WTC11 (cell line): Measurements from ENCODE around the gene DDX28. TPM values are rescaled to one million over a fixed set of nuclear protein-coding genes. Genes with fewer than 3 reads are reported as not detected.

ENCODE experiments used
- ATAC-seq: fragments of 200-7000 bp; cut with Tn5 transposase; 2 replicates; pipeline ENCODE4 v1.10.0; 2021; ENCODE audit warnings: mild to moderate bottlenecking, moderate library complexity
- CTCF ChIA-PET: fragments of 300-600 bp; sonication (Branson Sonifier 250); formaldehyde crosslinking; loops from one replicate; lab custom pipeline; 2021; ENCODE audit warnings: antibody characterized with exemption; lab: Charles Lee
- POLR2A ChIA-PET: fragments of 350-600 bp; sonication (Branson Sonifier 250); formaldehyde crosslinking; loops from one replicate; lab custom pipeline; 2021; ENCODE audit warnings: antibody characterized with exemption; lab: Charles Lee
- DNase-seq: peaks from one replicate; pipeline ENCODE4 v3.0.0; 2021; ENCODE audit warnings: low spot score
- H3K27ac Mint-ChIP-seq: 2 replicates; pipeline ENCODE4 v1.8.0; 2021; ENCODE audit warnings: mixed read lengths
- H3K27me3 Mint-ChIP-seq: 2 replicates; pipeline ENCODE4 v1.8.0; 2021; ENCODE audit warnings: low read depth, mild to moderate bottlenecking, moderate library complexity, mixed read lengths
- H3K36me3 Mint-ChIP-seq: 2 replicates; pipeline ENCODE4 v1.8.0; 2021; ENCODE audit warnings: mixed read lengths
- H3K4me1 Mint-ChIP-seq: 2 replicates; pipeline ENCODE4 v1.8.0; 2022; ENCODE audit warnings: mixed read lengths
- H3K4me3 Mint-ChIP-seq: 2 replicates; pipeline ENCODE4 v1.8.0; 2021; ENCODE audit warnings: mild to moderate bottlenecking, moderate library complexity, mixed read lengths
- H3K9me3 Mint-ChIP-seq: 2 replicates; pipeline ENCODE4 v1.8.0; 2021; ENCODE audit warnings: mixed read lengths
- CREM ChIP-seq: sonication (generic); formaldehyde crosslinking; IDR thresholded peaks from 2 replicates; pipeline ENCODE4 v1.8.1; 2022; ENCODE audit warnings: mild to moderate bottlenecking, missing genetic modification reagents, moderate library complexity
- EMX1 ChIP-seq: fragments of 250-450 bp; sonication (Bioruptor Pico); IDR thresholded peaks from 2 replicates; pipeline ENCODE4 v1.8.0; 2021; ENCODE audit warnings: mild to moderate bottlenecking
- MXD4 ChIP-seq: fragments of 250-450 bp; sonication (Bioruptor Pico); IDR thresholded peaks from 2 replicates; pipeline ENCODE4 v1.8.0; 2021; ENCODE audit warnings: mild to moderate bottlenecking, moderate library complexity, borderline replicate concordance
- PRRX2 ChIP-seq: fragments of 250-450 bp; sonication (Bioruptor Pico); IDR thresholded peaks from 2 replicates; pipeline ENCODE4 v1.8.0; 2021; ENCODE audit warnings: mild to moderate bottlenecking
- SMAD4 ChIP-seq: sonication (generic); formaldehyde crosslinking; IDR thresholded peaks from 2 replicates; pipeline ENCODE4 v1.8.0; 2022; ENCODE audit warnings: mild to moderate bottlenecking, missing genetic modification reagents
- TCF7 ChIP-seq: sonication (generic); formaldehyde crosslinking; IDR thresholded peaks from 2 replicates; pipeline ENCODE4 v1.8.0; 2022; ENCODE audit warnings: mild to moderate bottlenecking, low read depth, missing genetic modification reagents, moderate library complexity
- ZNF121 ChIP-seq: sonication (generic); formaldehyde crosslinking; IDR thresholded peaks from 2 replicates; pipeline ENCODE4 v1.8.0; 2023; ENCODE audit warnings: missing genetic modification reagents
- ZNF219 ChIP-seq: sonication (generic); formaldehyde crosslinking; IDR thresholded peaks from 2 replicates; pipeline ENCODE4 v1.8.0; 2023; ENCODE audit warnings: missing genetic modification reagents, mild to moderate bottlenecking, borderline replicate concordance
- ZNF317 ChIP-seq: sonication (generic); formaldehyde crosslinking; IDR thresholded peaks from 2 replicates; pipeline ENCODE4 v1.8.1; 2023; ENCODE audit warnings: low read depth, mild to moderate bottlenecking, moderate library complexity, missing genetic modification reagents, borderline replicate concordance
- total RNA-seq: library from RNA; stranded (reverse); gene quantifications from 3 replicates; pipeline ENCODE4 v1.2.3, GENCODE V29; 2021
- TF ChIP-seq, protein P1 (sequence below): fragments of 250-450 bp; sonication (Bioruptor Pico); IDR thresholded peaks from 2 replicates; pipeline ENCODE4 v1.9.0; 2021; ENCODE audit warnings: moderate library complexity, mild to moderate bottlenecking, inconsistent platforms, borderline replicate concordance
- TF ChIP-seq, protein P2 (sequence below): sonication (generic); formaldehyde crosslinking; IDR thresholded peaks from 2 replicates; pipeline ENCODE4 v1.8.1; 2023; ENCODE audit warnings: mild to moderate bottlenecking, missing genetic modification reagents
- TF ChIP-seq, protein P3 (sequence below): sonication (generic); formaldehyde crosslinking; IDR thresholded peaks from 2 replicates; pipeline ENCODE4 v1.8.0; 2022; ENCODE audit warnings: mild to moderate bottlenecking, missing genetic modification reagents
- TF ChIP-seq, protein P4 (sequence below): fragments of 200-600 bp; IDR thresholded peaks from 2 replicates; pipeline ENCODE4 v1.8.0; 2022; ENCODE audit warnings: antibody characterized with exemption
- TF ChIP-seq, protein P5 (sequence below): sonication (generic); formaldehyde crosslinking; IDR thresholded peaks from 2 replicates; pipeline ENCODE4 v1.8.0; 2023; ENCODE audit warnings: missing genetic modification reagents, mild to moderate bottlenecking, borderline replicate concordance

Gene DDX28
- total RNA-seq, 1 experiment from 2014 or later: 15.2 TPM

DNA sequence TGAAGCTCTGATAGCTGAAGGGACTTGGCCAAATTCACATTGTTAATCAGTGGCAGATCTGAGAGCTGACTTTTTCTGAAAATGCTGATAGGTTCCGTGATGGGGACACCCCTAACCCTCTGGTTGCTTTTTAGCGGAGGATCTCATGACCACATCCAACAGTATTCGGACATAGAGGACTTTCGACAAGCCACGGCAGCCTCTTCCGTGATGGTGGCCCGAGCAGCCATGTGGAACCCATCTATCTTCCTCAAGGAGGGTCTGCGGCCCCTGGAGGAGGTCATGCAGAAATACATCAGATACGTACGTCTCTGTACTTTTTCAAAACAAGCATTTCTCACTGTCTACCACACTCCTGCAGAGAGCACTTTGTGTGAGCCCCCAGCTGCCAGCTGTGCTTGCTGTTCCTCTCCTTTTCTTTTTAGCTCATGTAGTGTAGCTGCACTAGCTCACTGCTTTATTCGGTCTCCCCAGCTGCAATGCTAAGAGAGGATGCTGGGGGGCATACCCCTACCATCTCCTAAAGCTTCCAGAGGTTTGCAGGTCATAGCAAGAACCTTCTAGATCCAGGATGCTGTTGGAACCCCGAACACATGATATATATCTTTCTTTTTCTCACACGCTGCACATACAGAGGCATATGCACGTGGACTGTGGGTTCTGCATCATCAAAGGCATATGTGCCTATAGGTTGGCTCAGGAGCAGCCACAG, 47.9 kb upstream of the DDX28 start:
- ATAC-seq: no peak
- H3K4me3 Mint-ChIP-seq: no peak overlapping the region
- no peak for TF ChIP-seq ZNF219
- TF ChIP-seq MXD4 (CRISPR knock-in tag): no peak
- TF ChIP-seq, protein P1, sequence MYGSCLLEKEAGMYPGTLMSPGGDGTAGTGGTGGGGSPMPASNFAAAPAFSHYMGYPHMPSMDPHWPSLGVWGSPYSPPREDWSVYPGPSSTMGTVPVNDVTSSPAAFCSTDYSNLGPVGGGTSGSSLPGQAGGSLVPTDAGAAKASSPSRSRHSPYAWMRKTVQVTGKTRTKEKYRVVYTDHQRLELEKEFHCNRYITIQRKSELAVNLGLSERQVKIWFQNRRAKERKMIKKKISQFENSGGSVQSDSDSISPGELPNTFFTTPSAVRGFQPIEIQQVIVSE (CRISPR knock-in tag): no peak
- TF ChIP-seq SMAD4 (CRISPR knock-in tag): no peak
- TF ChIP-seq, protein P2, sequence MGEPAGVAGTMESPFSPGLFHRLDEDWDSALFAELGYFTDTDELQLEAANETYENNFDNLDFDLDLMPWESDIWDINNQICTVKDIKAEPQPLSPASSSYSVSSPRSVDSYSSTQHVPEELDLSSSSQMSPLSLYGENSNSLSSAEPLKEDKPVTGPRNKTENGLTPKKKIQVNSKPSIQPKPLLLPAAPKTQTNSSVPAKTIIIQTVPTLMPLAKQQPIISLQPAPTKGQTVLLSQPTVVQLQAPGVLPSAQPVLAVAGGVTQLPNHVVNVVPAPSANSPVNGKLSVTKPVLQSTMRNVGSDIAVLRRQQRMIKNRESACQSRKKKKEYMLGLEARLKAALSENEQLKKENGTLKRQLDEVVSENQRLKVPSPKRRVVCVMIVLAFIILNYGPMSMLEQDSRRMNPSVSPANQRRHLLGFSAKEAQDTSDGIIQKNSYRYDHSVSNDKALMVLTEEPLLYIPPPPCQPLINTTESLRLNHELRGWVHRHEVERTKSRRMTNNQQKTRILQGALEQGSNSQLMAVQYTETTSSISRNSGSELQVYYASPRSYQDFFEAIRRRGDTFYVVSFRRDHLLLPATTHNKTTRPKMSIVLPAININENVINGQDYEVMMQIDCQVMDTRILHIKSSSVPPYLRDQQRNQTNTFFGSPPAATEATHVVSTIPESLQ (CRISPR knock-in tag): no peak
- TF ChIP-seq, protein P3, sequence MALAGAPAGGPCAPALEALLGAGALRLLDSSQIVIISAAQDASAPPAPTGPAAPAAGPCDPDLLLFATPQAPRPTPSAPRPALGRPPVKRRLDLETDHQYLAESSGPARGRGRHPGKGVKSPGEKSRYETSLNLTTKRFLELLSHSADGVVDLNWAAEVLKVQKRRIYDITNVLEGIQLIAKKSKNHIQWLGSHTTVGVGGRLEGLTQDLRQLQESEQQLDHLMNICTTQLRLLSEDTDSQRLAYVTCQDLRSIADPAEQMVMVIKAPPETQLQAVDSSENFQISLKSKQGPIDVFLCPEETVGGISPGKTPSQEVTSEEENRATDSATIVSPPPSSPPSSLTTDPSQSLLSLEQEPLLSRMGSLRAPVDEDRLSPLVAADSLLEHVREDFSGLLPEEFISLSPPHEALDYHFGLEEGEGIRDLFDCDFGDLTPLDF: no peak
- no peak for TF ChIP-seq CREM
- TF ChIP-seq, protein P4, sequence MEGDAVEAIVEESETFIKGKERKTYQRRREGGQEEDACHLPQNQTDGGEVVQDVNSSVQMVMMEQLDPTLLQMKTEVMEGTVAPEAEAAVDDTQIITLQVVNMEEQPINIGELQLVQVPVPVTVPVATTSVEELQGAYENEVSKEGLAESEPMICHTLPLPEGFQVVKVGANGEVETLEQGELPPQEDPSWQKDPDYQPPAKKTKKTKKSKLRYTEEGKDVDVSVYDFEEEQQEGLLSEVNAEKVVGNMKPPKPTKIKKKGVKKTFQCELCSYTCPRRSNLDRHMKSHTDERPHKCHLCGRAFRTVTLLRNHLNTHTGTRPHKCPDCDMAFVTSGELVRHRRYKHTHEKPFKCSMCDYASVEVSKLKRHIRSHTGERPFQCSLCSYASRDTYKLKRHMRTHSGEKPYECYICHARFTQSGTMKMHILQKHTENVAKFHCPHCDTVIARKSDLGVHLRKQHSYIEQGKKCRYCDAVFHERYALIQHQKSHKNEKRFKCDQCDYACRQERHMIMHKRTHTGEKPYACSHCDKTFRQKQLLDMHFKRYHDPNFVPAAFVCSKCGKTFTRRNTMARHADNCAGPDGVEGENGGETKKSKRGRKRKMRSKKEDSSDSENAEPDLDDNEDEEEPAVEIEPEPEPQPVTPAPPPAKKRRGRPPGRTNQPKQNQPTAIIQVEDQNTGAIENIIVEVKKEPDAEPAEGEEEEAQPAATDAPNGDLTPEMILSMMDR: no peak
- no peak for TF ChIP-seq ZNF317 (CRISPR knock-in tag)
- TF ChIP-seq PRRX2 (CRISPR knock-in tag): no peak
- TF ChIP-seq EMX1 (CRISPR knock-in tag): no peak
- no peak for TF ChIP-seq TCF7 (CRISPR knock-in tag)
- no peak for TF ChIP-seq ZNF121 (CRISPR knock-in tag)
- TF ChIP-seq, all 79 proteins: peak for 0
- H3K9me3 Mint-ChIP-seq: no peaks in the 10 kb centered on the region
- no peaks in the 10 kb centered on the region for H3K4me1 Mint-ChIP-seq
- peaks cover 38% of the 10 kb centered on the region for H3K36me3 Mint-ChIP-seq
- H3K27ac Mint-ChIP-seq: no peak overlapping the region
- no peaks in the 10 kb centered on the region for H3K27me3 Mint-ChIP-seq
- DNase-seq: no peak
- POLR2A ChIA-PET: no interaction called here
- CTCF ChIA-PET: interaction anchor here (1.2 to 2.6 kb wide), 2 partner anchors 14 to 255 kb away, joined by 3 to 10 read pairs; partner anchors contain the start of gene NFATC3

DNA sequence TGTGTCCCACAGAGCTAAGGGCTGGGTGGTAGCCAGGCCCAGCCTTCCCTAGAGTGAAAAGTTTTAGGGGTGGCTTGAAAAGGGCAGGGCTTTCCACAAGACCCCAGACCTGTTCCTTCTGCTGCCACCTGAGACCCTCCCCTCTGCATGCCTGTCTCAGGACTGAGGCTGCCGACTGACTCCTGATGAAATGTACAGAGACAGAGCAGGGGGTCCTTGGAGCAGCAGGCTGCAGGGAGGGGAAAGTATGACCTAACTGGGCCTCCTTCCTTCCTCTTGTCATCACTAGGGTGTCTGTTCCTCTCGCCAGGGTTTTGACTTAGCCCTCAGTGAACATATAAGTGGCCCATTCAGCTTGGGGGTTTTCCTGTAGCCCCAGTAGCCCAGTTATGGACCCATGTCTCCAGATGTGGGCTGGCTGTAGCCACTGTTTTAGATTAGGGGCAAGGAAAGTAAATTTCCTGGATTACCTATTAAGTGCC, 47.3 kb upstream of the DDX28 start:
- no peaks in the 10 kb centered on the region for H3K4me1 Mint-ChIP-seq
- no peaks in the 10 kb centered on the region for H3K27me3 Mint-ChIP-seq
- ATAC-seq (no peak), DNase-seq (no peak)
- H3K27ac Mint-ChIP-seq: no peak overlapping the region
- POLR2A ChIA-PET: no interaction called here
- TF ChIP-seq, protein P5, sequence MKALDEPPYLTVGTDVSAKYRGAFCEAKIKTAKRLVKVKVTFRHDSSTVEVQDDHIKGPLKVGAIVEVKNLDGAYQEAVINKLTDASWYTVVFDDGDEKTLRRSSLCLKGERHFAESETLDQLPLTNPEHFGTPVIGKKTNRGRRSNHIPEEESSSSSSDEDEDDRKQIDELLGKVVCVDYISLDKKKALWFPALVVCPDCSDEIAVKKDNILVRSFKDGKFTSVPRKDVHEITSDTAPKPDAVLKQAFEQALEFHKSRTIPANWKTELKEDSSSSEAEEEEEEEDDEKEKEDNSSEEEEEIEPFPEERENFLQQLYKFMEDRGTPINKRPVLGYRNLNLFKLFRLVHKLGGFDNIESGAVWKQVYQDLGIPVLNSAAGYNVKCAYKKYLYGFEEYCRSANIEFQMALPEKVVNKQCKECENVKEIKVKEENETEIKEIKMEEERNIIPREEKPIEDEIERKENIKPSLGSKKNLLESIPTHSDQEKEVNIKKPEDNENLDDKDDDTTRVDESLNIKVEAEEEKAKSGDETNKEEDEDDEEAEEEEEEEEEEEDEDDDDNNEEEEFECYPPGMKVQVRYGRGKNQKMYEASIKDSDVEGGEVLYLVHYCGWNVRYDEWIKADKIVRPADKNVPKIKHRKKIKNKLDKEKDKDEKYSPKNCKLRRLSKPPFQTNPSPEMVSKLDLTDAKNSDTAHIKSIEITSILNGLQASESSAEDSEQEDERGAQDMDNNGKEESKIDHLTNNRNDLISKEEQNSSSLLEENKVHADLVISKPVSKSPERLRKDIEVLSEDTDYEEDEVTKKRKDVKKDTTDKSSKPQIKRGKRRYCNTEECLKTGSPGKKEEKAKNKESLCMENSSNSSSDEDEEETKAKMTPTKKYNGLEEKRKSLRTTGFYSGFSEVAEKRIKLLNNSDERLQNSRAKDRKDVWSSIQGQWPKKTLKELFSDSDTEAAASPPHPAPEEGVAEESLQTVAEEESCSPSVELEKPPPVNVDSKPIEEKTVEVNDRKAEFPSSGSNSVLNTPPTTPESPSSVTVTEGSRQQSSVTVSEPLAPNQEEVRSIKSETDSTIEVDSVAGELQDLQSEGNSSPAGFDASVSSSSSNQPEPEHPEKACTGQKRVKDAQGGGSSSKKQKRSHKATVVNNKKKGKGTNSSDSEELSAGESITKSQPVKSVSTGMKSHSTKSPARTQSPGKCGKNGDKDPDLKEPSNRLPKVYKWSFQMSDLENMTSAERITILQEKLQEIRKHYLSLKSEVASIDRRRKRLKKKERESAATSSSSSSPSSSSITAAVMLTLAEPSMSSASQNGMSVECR (CRISPR knock-in tag): no peak
- H3K9me3 Mint-ChIP-seq: no peaks in the 10 kb centered on the region
- no peak overlapping the region for H3K4me3 Mint-ChIP-seq
- CTCF ChIA-PET: interaction anchor here (2.6 kb wide), 1 partner anchor 15 kb away, joined by 10 read pairs; the partner anchor contains the start of gene NFATC3
- peaks cover 37% of the 10 kb centered on the region for H3K36me3 Mint-ChIP-seq
